HG02943 (cell line): ENCODE measurements around the gene TAF4.

Experiments
- ATAC-seq: cut with Tn5 transposase; IDR thresholded peaks from one replicate; pipeline ENCODE4 v1.9.1; 2021; ENCODE audit warnings: mild to moderate bottlenecking, low read depth, moderate library complexity; ENCODE audit not compliant: unreplicated experiment

Gene TAF4

GRCh38 chr20:61924858-61925554, 140.7 kb downstream of the TAF4 start:
- no peak for ATAC-seq
